H9 (cell line): ENCODE measurements around the gene CHRM4. TPM values are rescaled to one million over a fixed set of nuclear protein-coding genes. Genes with fewer than 3 reads are reported as not detected.

Experiments
- DNase-seq: peaks from one replicate; pipeline ENCODE4 v3.0.0-alpha.2; 2017
- H2AFZ ChIP-seq: one replicate; pipeline ENCODE4 v1.6.1; 2013; ENCODE audit warnings: mild to moderate bottlenecking, low read length, control low read depth, moderate library complexity
- H2AK5ac ChIP-seq: 2 replicates; pipeline ENCODE4 v1.6.1; 2013; ENCODE audit warnings: low read length, control low read depth, mixed read lengths; ENCODE audit not compliant: insufficient read length
- H2BK120ac ChIP-seq: one replicate; pipeline ENCODE4 v1.6.1; 2013; ENCODE audit warnings: low read depth, mild to moderate bottlenecking, low read length, control low read depth, inconsistent platforms; ENCODE audit not compliant: poor library complexity, severe bottlenecking
- H2BK12ac ChIP-seq: 2 replicates; pipeline ENCODE4 v1.6.1; 2013; ENCODE audit warnings: low read length, control low read depth, mixed read lengths, low read depth; ENCODE audit not compliant: insufficient read length
- H2BK15ac ChIP-seq: 2 replicates; pipeline ENCODE4 v1.6.1; 2013; ENCODE audit warnings: low read depth, low read length, control low read depth
- H2BK20ac ChIP-seq: one replicate; pipeline ENCODE4 v1.6.1; 2013; ENCODE audit warnings: low read depth, mild to moderate bottlenecking, low read length, control low read depth, inconsistent platforms; ENCODE audit not compliant: poor library complexity, severe bottlenecking
- H2BK5ac ChIP-seq: 2 replicates; pipeline ENCODE4 v1.6.1; 2013; ENCODE audit warnings: low read length, control low read depth, mixed read lengths; ENCODE audit not compliant: insufficient read length
- H3K14ac ChIP-seq: 2 replicates; pipeline ENCODE4 v1.6.1; 2013; ENCODE audit warnings: low read length, control low read depth; ENCODE audit not compliant: insufficient read depth
- H3K18ac ChIP-seq: 2 replicates; pipeline ENCODE4 v1.6.1; 2013; ENCODE audit warnings: low read depth, mild to moderate bottlenecking, mixed read lengths, low read length, control low read depth; ENCODE audit not compliant: insufficient read length
- H3K23ac ChIP-seq: 2 replicates; pipeline ENCODE4 v1.6.1; 2013; ENCODE audit warnings: low read length, control low read depth, mixed read lengths, low read depth; ENCODE audit not compliant: insufficient read length
- H3K23me2 ChIP-seq: 2 replicates; pipeline ENCODE4 v1.6.1; 2013; ENCODE audit warnings: low read depth, mild to moderate bottlenecking, mixed read lengths, low read length, control low read depth; ENCODE audit not compliant: insufficient read length, poor library complexity, severe bottlenecking
- H3K27ac ChIP-seq: 2 replicates; pipeline ENCODE4 v1.5.1; 2013; ENCODE audit warnings: low read length, control low read depth, mixed read lengths, low read depth; ENCODE audit not compliant: insufficient read length
- H3K27me3 ChIP-seq: 2 replicates; pipeline ENCODE4 v1.6.1; 2013; ENCODE audit warnings: low read length, control low read depth, inconsistent platforms; ENCODE audit not compliant: insufficient read depth
- H3K4ac ChIP-seq: 2 replicates; pipeline ENCODE4 v1.6.1; 2013; ENCODE audit warnings: low read depth, mild to moderate bottlenecking, control low read depth, inconsistent platforms, low read length, moderate library complexity
- H3K4me1 ChIP-seq: 2 replicates; pipeline ENCODE4 v1.6.1; 2013; ENCODE audit warnings: low read length, control low read depth, inconsistent platforms; ENCODE audit not compliant: insufficient read depth
- H3K4me2 ChIP-seq: 2 replicates; pipeline ENCODE4 v1.6.1; 2013; ENCODE audit warnings: low read length, control low read depth, mixed read lengths; ENCODE audit not compliant: insufficient read length, insufficient read depth
- H3K56ac ChIP-seq: 2 replicates; pipeline ENCODE4 v1.6.1; 2013; ENCODE audit warnings: low read depth, mild to moderate bottlenecking, mixed read lengths, low read length, control low read depth; ENCODE audit not compliant: insufficient read length
- H3K79me1 ChIP-seq: 2 replicates; pipeline ENCODE4 v1.6.1; 2013; ENCODE audit warnings: low read depth, mild to moderate bottlenecking, moderate library complexity, low read length, control low read depth, inconsistent platforms; ENCODE audit not compliant: insufficient read depth, poor library complexity, severe bottlenecking
- H3K79me2 ChIP-seq: 2 replicates; pipeline ENCODE4 v1.6.1; 2013; ENCODE audit warnings: low read length, control low read depth, inconsistent platforms; ENCODE audit not compliant: insufficient read depth
- H3K9ac ChIP-seq: 2 replicates; pipeline ENCODE4 v1.6.1; 2013; ENCODE audit warnings: low read length, control low read depth, mixed read lengths; ENCODE audit not compliant: insufficient read length; ENCODE audit errors: extremely low read depth
- H3K9me3 ChIP-seq: one replicate; pipeline ENCODE4 v1.6.1; 2013; ENCODE audit warnings: low read depth, low read length, inconsistent platforms; ENCODE audit not compliant: control insufficient read depth
- H3T11ph ChIP-seq: one replicate; pipeline ENCODE4 v1.6.1; 2013; ENCODE audit warnings: mild to moderate bottlenecking, low read length, control low read depth, inconsistent platforms
- H4K20me1 ChIP-seq: one replicate; pipeline ENCODE4 v1.6.1; 2013; ENCODE audit not compliant: control insufficient read depth, insufficient read length, insufficient read depth
- H4K5ac ChIP-seq: 2 replicates; pipeline ENCODE4 v1.6.1; 2013; ENCODE audit warnings: low read depth, mild to moderate bottlenecking, mixed read lengths, low read length, control low read depth; ENCODE audit not compliant: insufficient read length
- H4K8ac ChIP-seq: replicated peaks from 2 replicates; pipeline ENCODE4 v1.6.1; 2013; ENCODE audit warnings: low read length, control low read depth, mixed read lengths, low read depth; ENCODE audit not compliant: insufficient read length
- H4K91ac ChIP-seq: 2 replicates; pipeline ENCODE4 v1.6.1; 2013; ENCODE audit warnings: low read depth, mild to moderate bottlenecking, moderate library complexity, mixed read lengths, low read length, control low read depth; ENCODE audit not compliant: insufficient read length
- H3K27ac Mint-ChIP-seq, 3 experiments: 2 replicates in 2 of 3; 3 replicates in 1 of 3; pipeline ENCODE4 v1.8.0; 2020 to 2021; ENCODE audit warnings: mixed read lengths in 3 of 3, mild to moderate bottlenecking in 1 of 3, moderate library complexity in 1 of 3
- H3K27me3 Mint-ChIP-seq: 2 replicates; pipeline ENCODE4 v1.8.0; 2021; ENCODE audit warnings: low read depth, mild to moderate bottlenecking, moderate library complexity, mixed read lengths
- H3K36me3 Mint-ChIP-seq, 3 experiments: 2 replicates in 2 of 3; 3 replicates in 1 of 3; pipeline ENCODE4 v1.8.0; 2020 to 2021; ENCODE audit warnings: low read depth in 3 of 3, mixed read lengths in 3 of 3; ENCODE audit not compliant: insufficient read depth in 1 of 3
- H3K4me1 Mint-ChIP-seq, 2 experiments: 2 replicates each; pipeline ENCODE4 v1.8.0; 2020; ENCODE audit warnings: mixed read lengths in 2 of 2
- H3K4me3 Mint-ChIP-seq, 2 experiments: 2 replicates in 1 of 2; 3 replicates in 1 of 2; pipeline ENCODE4 v1.8.0; 2020 to 2021; ENCODE audit warnings: mild to moderate bottlenecking in 2 of 2, mixed read lengths in 2 of 2, moderate library complexity in 1 of 2
- H3K9me3 Mint-ChIP-seq, 2 experiments: 2 replicates in 1 of 2; 3 replicates in 1 of 2; pipeline ENCODE4 v1.8.0; 2020; ENCODE audit warnings: mild to moderate bottlenecking in 2 of 2, mixed read lengths in 2 of 2, moderate library complexity in 1 of 2
- WGBS: extraction: QIAGEN DNeasy Blood & Tissue Kit; methylation state at CpG from one replicate; pipeline ENCODE4 v1.1.7; 2013; ENCODE audit warnings: missing lambda C conversion rate, low lambda C conversion rate, mixed read lengths; ENCODE audit not compliant: insufficient read length; ENCODE audit errors: extremely low coverage; 5-methylcytosine and 5-hydroxymethylcytosine counted together
- total RNA-seq: library from RNA; stranded (reverse); gene quantifications from 2 replicates; pipeline ENCODE4 v1.2.1, GENCODE V29; 2021
- TF ChIP-seq, protein P1 (sequence below): fragments of 200-600 bp; sonication (generic); conservative IDR thresholded peaks from 3 replicates; pipeline ENCODE4 v1.8.0; 2021; ENCODE audit warnings: antibody characterized with exemption, mild to moderate bottlenecking

CHRM4 gene
- total RNA-seq, 1 experiment from 2014 or later, result 1.0 TPM

- no peak for DNase-seq
- H4K20me1 ChIP-seq, result no peaks in the 10 kb centered on the region
- H3K79me2 ChIP-seq, result no peaks in the 10 kb centered on the region; the same call in 1 of the 2 replicates
- H3K14ac ChIP-seq, result no peak overlapping the region
- H3K4me2 ChIP-seq, result no peak overlapping the region
- H2BK15ac ChIP-seq, result no peak overlapping the region
- H2AFZ ChIP-seq, result no peak overlapping the region
- Mint-ChIP-seq H3K9me3 (no peaks in the 10 kb centered on the region), H3K4me1 (peaks cover 40 to 51% of the 10 kb centered on the region in 2 experiments), H3K36me3 (peaks cover 0 to 9% (median 2%) of the 10 kb centered on the region in 3 experiments; a peak in 4 of 7 replicates), H3K4me3 (no peak overlapping the region), H3K27ac (no peak overlapping the region), H3K27me3 (no peaks in the 10 kb centered on the region)
- H4K8ac ChIP-seq, result no peak overlapping the region
- no peak overlapping the region for H2BK120ac ChIP-seq
- no peak overlapping the region for H3T11ph ChIP-seq
- no peaks in the 10 kb centered on the region for H3K23me2 ChIP-seq
- H2AK5ac ChIP-seq, result no peak overlapping the region
- H3K79me1 ChIP-seq, result peaks cover 2% of the 10 kb centered on the region
- H2BK5ac ChIP-seq, result no peak overlapping the region
- H4K91ac ChIP-seq, result no peak overlapping the region
- H4K5ac ChIP-seq, result no peak overlapping the region
- H2BK20ac ChIP-seq, result no peak overlapping the region
- no peak overlapping the region for H3K18ac ChIP-seq
- H3K4me1 ChIP-seq, result no peaks in the 10 kb centered on the region; the same call in 1 of the 2 replicates
- TF ChIP-seq, protein P1, sequence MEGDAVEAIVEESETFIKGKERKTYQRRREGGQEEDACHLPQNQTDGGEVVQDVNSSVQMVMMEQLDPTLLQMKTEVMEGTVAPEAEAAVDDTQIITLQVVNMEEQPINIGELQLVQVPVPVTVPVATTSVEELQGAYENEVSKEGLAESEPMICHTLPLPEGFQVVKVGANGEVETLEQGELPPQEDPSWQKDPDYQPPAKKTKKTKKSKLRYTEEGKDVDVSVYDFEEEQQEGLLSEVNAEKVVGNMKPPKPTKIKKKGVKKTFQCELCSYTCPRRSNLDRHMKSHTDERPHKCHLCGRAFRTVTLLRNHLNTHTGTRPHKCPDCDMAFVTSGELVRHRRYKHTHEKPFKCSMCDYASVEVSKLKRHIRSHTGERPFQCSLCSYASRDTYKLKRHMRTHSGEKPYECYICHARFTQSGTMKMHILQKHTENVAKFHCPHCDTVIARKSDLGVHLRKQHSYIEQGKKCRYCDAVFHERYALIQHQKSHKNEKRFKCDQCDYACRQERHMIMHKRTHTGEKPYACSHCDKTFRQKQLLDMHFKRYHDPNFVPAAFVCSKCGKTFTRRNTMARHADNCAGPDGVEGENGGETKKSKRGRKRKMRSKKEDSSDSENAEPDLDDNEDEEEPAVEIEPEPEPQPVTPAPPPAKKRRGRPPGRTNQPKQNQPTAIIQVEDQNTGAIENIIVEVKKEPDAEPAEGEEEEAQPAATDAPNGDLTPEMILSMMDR, result no peak
- no peak overlapping the region for H3K4ac ChIP-seq
- H3K9me3 ChIP-seq, result no peaks in the 10 kb centered on the region
- no peak overlapping the region for H3K23ac ChIP-seq
- no peaks in the 10 kb centered on the region for H3K27me3 ChIP-seq
- H3K56ac ChIP-seq, result no peak overlapping the region
- WGBS, result no CpG with 5 or more reads among the region's 1 CpG
- no peak overlapping the region for H3K9ac ChIP-seq
- no peak overlapping the region for H2BK12ac ChIP-seq
- no peak overlapping the region for H3K27ac ChIP-seq
Observed at GRCh38 chr11:46359953-46360352, 31.6 kb downstream of the CHRM4 start.
